ENCODE data around the gene USP20. TPM values are rescaled to one million over a fixed set of nuclear protein-coding genes. Genes with fewer than 3 reads are reported as not detected.
A peak's percentile ranks its signal among the peaks of the same experiment; 100 is the strongest.

USP20 gene
- total and polyA plus RNA-seq, 10 of the 15 experiments (the other 5 are each of a cell fraction or from before 2014, with no cell fraction given) = 0.66 to 23.3 (median 11.0) TPM

DNA sequence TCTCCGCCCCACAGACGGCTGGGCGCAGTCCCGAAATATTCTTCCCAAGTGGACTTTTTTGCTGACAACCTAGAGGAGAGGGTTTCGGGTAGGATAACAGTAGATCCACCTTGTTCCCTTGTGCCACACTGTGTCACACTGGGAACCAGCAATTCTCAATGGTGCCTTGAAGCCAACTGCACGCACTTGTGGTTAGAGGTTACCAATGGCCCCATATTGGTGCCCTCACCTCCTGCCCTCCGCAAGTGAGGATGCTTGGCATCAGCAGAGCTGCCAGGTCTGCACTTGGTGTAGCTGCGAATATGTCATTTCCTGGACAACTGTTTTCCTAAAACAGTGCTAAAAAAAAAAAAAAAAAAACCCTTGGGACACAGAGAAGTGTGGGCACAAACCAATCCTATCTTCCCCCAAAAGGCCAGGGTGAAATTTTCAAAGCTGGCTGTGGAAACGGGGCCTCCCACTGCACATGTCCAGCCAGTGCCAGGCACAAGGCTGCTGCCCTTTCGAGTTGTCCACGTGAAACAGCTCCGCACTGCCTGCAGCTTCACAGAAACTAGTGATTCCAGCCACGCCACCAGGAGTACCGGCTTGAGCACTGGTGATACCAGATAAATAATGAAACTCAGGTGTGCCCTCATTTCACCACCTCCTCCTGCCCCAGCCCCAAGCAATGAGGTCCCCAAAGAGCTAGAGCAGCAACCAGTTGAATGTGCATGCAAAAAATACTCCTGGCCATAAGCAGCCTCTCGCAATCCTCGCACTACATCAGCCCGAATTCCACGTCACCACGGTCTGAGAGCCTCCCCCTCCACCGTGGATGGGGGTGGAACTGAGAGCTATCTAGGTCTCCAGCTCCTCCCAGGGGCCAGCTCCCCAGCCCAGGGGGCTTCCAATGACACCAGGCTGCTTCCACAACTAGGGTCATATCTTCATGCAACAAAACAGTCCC, 51.2 kb downstream of the USP20 start (continued):
- TF ChIP-seq, protein P1, sequence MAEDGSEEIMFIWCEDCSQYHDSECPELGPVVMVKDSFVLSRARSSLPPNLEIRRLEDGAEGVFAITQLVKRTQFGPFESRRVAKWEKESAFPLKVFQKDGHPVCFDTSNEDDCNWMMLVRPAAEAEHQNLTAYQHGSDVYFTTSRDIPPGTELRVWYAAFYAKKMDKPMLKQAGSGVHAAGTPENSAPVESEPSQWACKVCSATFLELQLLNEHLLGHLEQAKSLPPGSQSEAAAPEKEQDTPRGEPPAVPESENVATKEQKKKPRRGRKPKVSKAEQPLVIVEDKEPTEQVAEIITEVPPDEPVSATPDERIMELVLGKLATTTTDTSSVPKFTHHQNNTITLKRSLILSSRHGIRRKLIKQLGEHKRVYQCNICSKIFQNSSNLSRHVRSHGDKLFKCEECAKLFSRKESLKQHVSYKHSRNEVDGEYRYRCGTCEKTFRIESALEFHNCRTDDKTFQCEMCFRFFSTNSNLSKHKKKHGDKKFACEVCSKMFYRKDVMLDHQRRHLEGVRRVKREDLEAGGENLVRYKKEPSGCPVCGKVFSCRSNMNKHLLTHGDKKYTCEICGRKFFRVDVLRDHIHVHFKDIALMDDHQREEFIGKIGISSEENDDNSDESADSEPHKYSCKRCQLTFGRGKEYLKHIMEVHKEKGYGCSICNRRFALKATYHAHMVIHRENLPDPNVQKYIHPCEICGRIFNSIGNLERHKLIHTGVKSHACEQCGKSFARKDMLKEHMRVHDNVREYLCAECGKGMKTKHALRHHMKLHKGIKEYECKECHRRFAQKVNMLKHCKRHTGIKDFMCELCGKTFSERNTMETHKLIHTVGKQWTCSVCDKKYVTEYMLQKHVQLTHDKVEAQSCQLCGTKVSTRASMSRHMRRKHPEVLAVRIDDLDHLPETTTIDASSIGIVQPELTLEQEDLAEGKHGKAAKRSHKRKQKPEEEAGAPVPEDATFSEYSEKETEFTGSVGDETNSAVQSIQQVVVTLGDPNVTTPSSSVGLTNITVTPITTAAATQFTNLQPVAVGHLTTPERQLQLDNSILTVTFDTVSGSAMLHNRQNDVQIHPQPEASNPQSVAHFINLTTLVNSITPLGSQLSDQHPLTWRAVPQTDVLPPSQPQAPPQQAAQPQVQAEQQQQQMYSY (CRISPR knock-in tag; IDR thresholded peaks at IDR 0.05) = peak; percentile 67
- TF ChIP-seq, protein P2, sequence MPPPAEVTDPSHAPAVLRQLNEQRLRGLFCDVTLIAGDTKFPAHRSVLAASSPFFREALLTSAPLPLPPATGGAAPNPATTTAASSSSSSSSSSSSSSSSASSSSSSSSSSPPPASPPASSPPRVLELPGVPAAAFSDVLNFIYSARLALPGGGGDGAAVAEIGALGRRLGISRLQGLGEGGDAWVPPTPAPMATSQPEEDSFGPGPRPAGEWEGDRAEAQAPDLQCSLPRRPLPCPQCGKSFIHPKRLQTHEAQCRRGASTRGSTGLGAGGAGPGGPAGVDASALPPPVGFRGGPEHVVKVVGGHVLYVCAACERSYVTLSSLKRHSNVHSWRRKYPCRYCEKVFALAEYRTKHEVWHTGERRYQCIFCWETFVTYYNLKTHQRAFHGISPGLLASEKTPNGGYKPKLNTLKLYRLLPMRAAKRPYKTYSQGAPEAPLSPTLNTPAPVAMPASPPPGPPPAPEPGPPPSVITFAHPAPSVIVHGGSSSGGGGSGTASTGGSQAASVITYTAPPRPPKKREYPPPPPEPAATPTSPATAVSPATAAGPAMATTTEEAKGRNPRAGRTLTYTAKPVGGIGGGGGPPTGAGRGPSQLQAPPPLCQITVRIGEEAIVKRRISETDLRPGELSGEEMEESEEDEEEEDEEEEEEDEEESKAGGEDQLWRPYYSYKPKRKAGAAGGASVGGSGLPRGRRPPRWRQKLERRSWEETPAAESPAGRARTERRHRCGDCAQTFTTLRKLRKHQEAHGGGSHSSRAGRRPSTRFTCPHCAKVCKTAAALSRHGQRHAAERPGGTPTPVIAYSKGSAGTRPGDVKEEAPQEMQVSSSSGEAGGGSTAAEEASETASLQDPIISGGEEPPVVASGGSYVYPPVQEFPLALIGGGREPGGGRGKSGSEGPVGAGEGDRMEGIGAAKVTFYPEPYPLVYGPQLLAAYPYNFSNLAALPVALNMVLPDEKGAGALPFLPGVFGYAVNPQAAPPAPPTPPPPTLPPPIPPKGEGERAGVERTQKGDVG (CRISPR knock-in tag; IDR thresholded peaks at IDR 0.05) = no peak
- TF ChIP-seq, protein P3, sequence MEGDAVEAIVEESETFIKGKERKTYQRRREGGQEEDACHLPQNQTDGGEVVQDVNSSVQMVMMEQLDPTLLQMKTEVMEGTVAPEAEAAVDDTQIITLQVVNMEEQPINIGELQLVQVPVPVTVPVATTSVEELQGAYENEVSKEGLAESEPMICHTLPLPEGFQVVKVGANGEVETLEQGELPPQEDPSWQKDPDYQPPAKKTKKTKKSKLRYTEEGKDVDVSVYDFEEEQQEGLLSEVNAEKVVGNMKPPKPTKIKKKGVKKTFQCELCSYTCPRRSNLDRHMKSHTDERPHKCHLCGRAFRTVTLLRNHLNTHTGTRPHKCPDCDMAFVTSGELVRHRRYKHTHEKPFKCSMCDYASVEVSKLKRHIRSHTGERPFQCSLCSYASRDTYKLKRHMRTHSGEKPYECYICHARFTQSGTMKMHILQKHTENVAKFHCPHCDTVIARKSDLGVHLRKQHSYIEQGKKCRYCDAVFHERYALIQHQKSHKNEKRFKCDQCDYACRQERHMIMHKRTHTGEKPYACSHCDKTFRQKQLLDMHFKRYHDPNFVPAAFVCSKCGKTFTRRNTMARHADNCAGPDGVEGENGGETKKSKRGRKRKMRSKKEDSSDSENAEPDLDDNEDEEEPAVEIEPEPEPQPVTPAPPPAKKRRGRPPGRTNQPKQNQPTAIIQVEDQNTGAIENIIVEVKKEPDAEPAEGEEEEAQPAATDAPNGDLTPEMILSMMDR (IDR thresholded peaks at IDR 0.05 in 2 of 3, conservative IDR thresholded peaks at IDR 0.05 in 1 of 3; ENCODE audit: control insufficient read depth in 2 of 3, extremely low read depth in 1 of 3, insufficient read depth in 1 of 3, low read depth in 3 of 3, low read length in 3 of 3) = no peak
- TF ChIP-seq BMI1 (IDR thresholded peaks at IDR 0.05; ENCODE audit: borderline replicate concordance) (peak; percentile 38; the same call in 1 of the 2 replicates), MEF2A (IDR thresholded peaks at IDR 0.05; ENCODE audit: insufficient read depth, low read depth, low read length) (no peak), POLR2AphosphoS2 (IDR thresholded peaks at IDR 0.05; ENCODE audit: low read depth, low read length) (peak; percentile 91), BHLHE40 (IDR thresholded peaks at IDR 0.05; ENCODE audit: borderline replicate concordance in 1 of 2, low read depth in 2 of 2, low read length in 1 of 2) (0 out of 4 replicates have a peak, but pooled peaks of 1 of the 2 experiments have one; percentile 19), ZNF274 (IDR thresholded peaks at IDR 0.05; ENCODE audit: insufficient read depth, insufficient read length) (no peak), SIX5 (IDR thresholded peaks at IDR 0.05; ENCODE audit: low read depth, low read length, severe bottlenecking) (no peak)
- TF ChIP-seq, protein P4, sequence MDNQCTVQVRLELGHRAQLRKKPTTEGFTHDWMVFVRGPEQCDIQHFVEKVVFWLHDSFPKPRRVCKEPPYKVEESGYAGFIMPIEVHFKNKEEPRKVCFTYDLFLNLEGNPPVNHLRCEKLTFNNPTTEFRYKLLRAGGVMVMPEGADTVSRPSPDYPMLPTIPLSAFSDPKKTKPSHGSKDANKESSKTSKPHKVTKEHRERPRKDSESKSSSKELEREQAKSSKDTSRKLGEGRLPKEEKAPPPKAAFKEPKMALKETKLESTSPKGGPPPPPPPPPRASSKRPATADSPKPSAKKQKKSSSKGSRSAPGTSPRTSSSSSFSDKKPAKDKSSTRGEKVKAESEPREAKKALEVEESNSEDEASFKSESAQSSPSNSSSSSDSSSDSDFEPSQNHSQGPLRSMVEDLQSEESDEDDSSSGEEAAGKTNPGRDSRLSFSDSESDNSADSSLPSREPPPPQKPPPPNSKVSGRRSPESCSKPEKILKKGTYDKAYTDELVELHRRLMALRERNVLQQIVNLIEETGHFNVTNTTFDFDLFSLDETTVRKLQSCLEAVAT (IDR thresholded peaks at IDR 0.05) = 0 out of 2 replicates have a peak, but pooled peaks have one; percentile 53
